H1 (cell line): ENCODE data around the gene GCK. TPM values are rescaled to one million over a fixed set of nuclear protein-coding genes. Genes with fewer than 3 reads are reported as not detected.

Experiments used
- CTCF ChIA-PET: fragments of 300-600 bp; sonication (Branson Sonifier 250); formaldehyde crosslinking; loops from one replicate; lab custom pipeline; 2021; ENCODE audit not compliant: partially characterized antibody; lab: Charles Lee
- POLR2A ChIA-PET: fragments of 300-600 bp; sonication (Branson Sonifier 250); formaldehyde crosslinking; loops from one replicate; lab custom pipeline; 2021; ENCODE audit warnings: inconsistent platforms; ENCODE audit not compliant: partially characterized antibody; lab: Charles Lee
- DNase-seq, 2 experiments: peaks; one replicate each; pipeline versions ENCODE4 v3.0.0 to v3.0.0-alpha.2; 2010 to 2022; ENCODE audit warnings: low spot score in 2 of 2, low read depth in 1 of 2, mixed read lengths in 1 of 2
- FAIRE-seq: peaks from 2 replicates; lab custom pipeline; 2011; peaks lifted over from hg19 to GRCh38; lab: Jason Lieb, UNC
- H2AFZ ChIP-seq: 2 replicates; pipeline ENCODE4 v1.8.1; 2012; ENCODE audit warnings: low read length, inconsistent platforms
- H2AK5ac ChIP-seq: 2 replicates; pipeline ENCODE4 v1.6.1; 2013; ENCODE audit warnings: low read depth, low read length
- H2BK120ac ChIP-seq: replicated peaks from 2 replicates; pipeline ENCODE3; 2013; ENCODE audit warnings: low read depth, low read length, inconsistent platforms
- H2BK12ac ChIP-seq: 2 replicates; pipeline ENCODE4 v1.6.1; 2013; ENCODE audit warnings: low read depth, low read length
- H2BK15ac ChIP-seq: 2 replicates; pipeline ENCODE4 v1.6.1; 2013; ENCODE audit warnings: low read length
- H2BK20ac ChIP-seq: 2 replicates; pipeline ENCODE4 v1.6.1; 2013; ENCODE audit warnings: low read length
- H2BK5ac ChIP-seq: 2 replicates; pipeline ENCODE4 v1.6.1; 2013; ENCODE audit warnings: low read depth, low read length
- H3K14ac ChIP-seq: 2 replicates; pipeline ENCODE4 v1.6.1; 2013; ENCODE audit warnings: inconsistent platforms; ENCODE audit not compliant: insufficient read length
- H3K18ac ChIP-seq: 2 replicates; pipeline ENCODE4 v1.6.1; 2013; ENCODE audit warnings: low read length; ENCODE audit errors: extremely low read depth
- H3K23ac ChIP-seq: 2 replicates; pipeline ENCODE4 v1.6.1; 2013; ENCODE audit warnings: inconsistent platforms; ENCODE audit not compliant: insufficient read length
- H3K23me2 ChIP-seq: 2 replicates; pipeline ENCODE4 v1.6.1; 2013; ENCODE audit warnings: low read depth, low read length
- H3K27ac ChIP-seq: 2 replicates; pipeline ENCODE4 v1.6.1; 2011; ENCODE audit warnings: low read depth, low read length, inconsistent platforms
- H3K27me3 ChIP-seq, 4 experiments: replicated peaks in 1 of 4; 1 replicate in 1 of 4; 2 replicates in 3 of 4; pipeline versions ENCODE4 v1.6.1 to v1.8.1; 2011 to 2013; ENCODE audit warnings: low read length in 3 of 4, mild to moderate bottlenecking in 3 of 4, inconsistent platforms in 2 of 4, mixed read lengths in 2 of 4, moderate library complexity in 1 of 4; ENCODE audit not compliant: control insufficient read depth in 3 of 4, insufficient read depth in 3 of 4; ENCODE audit errors: extremely low read depth in 1 of 4
- H3K36me3 ChIP-seq, 4 experiments: 2 replicates each; pipeline versions ENCODE4 v1.6.1 to v1.8.1; 2011 to 2013; ENCODE audit warnings: mild to moderate bottlenecking in 4 of 4, low read length in 3 of 4, moderate library complexity in 2 of 4, control low read depth in 1 of 4, inconsistent platforms in 1 of 4; ENCODE audit not compliant: insufficient read depth in 4 of 4, control insufficient read depth in 2 of 4
- H3K4ac ChIP-seq: replicated peaks from 2 replicates; pipeline ENCODE3; 2013; ENCODE audit warnings: low read length, low read depth, mixed read lengths, inconsistent platforms; ENCODE audit not compliant: insufficient read length
- H3K4me1 ChIP-seq, 4 experiments: replicated peaks in 1 of 4; 1 replicate in 1 of 4; 2 replicates in 3 of 4; pipeline versions ENCODE4 v1.6.1 to v1.8.1; 2011 to 2013; ENCODE audit warnings: low read length in 3 of 4, inconsistent platforms in 2 of 4, mixed read lengths in 1 of 4; ENCODE audit not compliant: insufficient read depth in 4 of 4, control insufficient read depth in 3 of 4
- H3K4me2 ChIP-seq, 2 experiments: 2 replicates each; pipeline versions ENCODE4 v1.6.1 to v1.8.1; 2011 to 2013; ENCODE audit warnings: low read depth in 2 of 2, low read length in 2 of 2, control low read depth in 1 of 2, inconsistent platforms in 1 of 2, mild to moderate bottlenecking in 1 of 2; ENCODE audit not compliant: insufficient read depth in 1 of 2
- H3K4me3 ChIP-seq, 4 experiments: fragments of 200-600, 300-600 bp in 1 of 4; sonication (generic), shearing (Covaris generic), sonication (Bioruptor Twin) in 1 of 4; 2 replicates each; pipeline versions ENCODE4 v1.5.1 to v1.8.1; 2011 to 2016; ENCODE audit warnings: low read length in 4 of 4, low read depth in 3 of 4, control low read depth in 2 of 4, inconsistent platforms in 2 of 4, mild to moderate bottlenecking in 2 of 4, mixed read lengths in 1 of 4, moderate library complexity in 1 of 4; ENCODE audit not compliant: insufficient read depth in 2 of 4; ENCODE audit errors: extremely low read depth in 1 of 4
- H3K56ac ChIP-seq: replicated peaks from 2 replicates; pipeline ENCODE3; 2013; ENCODE audit warnings: low read depth, mild to moderate bottlenecking, mixed read lengths, low read length, inconsistent platforms; ENCODE audit not compliant: insufficient read length
- H3K79me1 ChIP-seq: 2 replicates; pipeline ENCODE4 v1.6.1; 2013; ENCODE audit warnings: low read depth, low read length, control low read depth
- H3K79me2 ChIP-seq, 2 experiments: 2 replicates each; pipeline versions ENCODE4 v1.6.1 to v1.8.1; 2012 to 2013; ENCODE audit warnings: low read length in 2 of 2, mild to moderate bottlenecking in 2 of 2, inconsistent platforms in 1 of 2; ENCODE audit not compliant: insufficient read depth in 2 of 2, control insufficient read depth in 1 of 2
- H3K9ac ChIP-seq, 4 experiments: replicated peaks in 1 of 4; 1 replicate in 1 of 4; 2 replicates in 3 of 4; pipeline versions ENCODE4 v1.6.1 to v1.8.1; 2011 to 2013; ENCODE audit warnings: low read depth in 3 of 4, low read length in 3 of 4, control low read depth in 2 of 4, mild to moderate bottlenecking in 2 of 4, moderate library complexity in 2 of 4, inconsistent platforms in 1 of 4; ENCODE audit errors: extremely low read depth in 1 of 4
- H3K9me3 ChIP-seq, 2 experiments: 2 replicates each; pipeline versions ENCODE4 v1.6.1 to v1.8.1; 2012 to 2013; ENCODE audit warnings: mild to moderate bottlenecking in 2 of 2, moderate library complexity in 2 of 2, control low read depth in 1 of 2, inconsistent platforms in 1 of 2, low read depth in 1 of 2, low read length in 1 of 2, mixed read lengths in 1 of 2; ENCODE audit not compliant: insufficient read depth in 2 of 2
- H4K20me1 ChIP-seq, 2 experiments: replicated peaks in 1 of 2; 2 replicates each; pipeline versions ENCODE3 to v1.8.1; 2011 to 2013; ENCODE audit warnings: inconsistent platforms in 2 of 2, low read length in 2 of 2, mild to moderate bottlenecking in 1 of 2; ENCODE audit not compliant: insufficient read depth in 2 of 2, control insufficient read depth in 1 of 2
- H4K5ac ChIP-seq: 2 replicates; pipeline ENCODE4 v1.6.1; 2013; ENCODE audit warnings: low read length, low read depth, mixed read lengths, inconsistent platforms; ENCODE audit not compliant: insufficient read length
- H4K8ac ChIP-seq: 2 replicates; pipeline ENCODE4 v1.8.0; 2013; ENCODE audit warnings: mild to moderate bottlenecking, moderate library complexity, low read length, inconsistent platforms; ENCODE audit not compliant: insufficient read depth; ENCODE audit errors: extremely low read depth
- H4K91ac ChIP-seq: replicated peaks from 2 replicates; pipeline ENCODE3; 2013; ENCODE audit warnings: low read length, mixed read lengths, inconsistent platforms; ENCODE audit not compliant: insufficient read length
- CTCF ChIP-seq, 3 experiments: IDR thresholded peaks; 1 replicate in 2 of 3; 2 replicates in 1 of 3; pipeline versions ENCODE4 v1.5.1 to v1.6.1; 2011; ENCODE audit warnings: low read length in 3 of 3, mild to moderate bottlenecking in 3 of 3, inconsistent platforms in 2 of 3, low read depth in 1 of 3, moderate library complexity in 1 of 3; ENCODE audit not compliant: insufficient read depth in 1 of 3; ENCODE audit errors: control extremely low read depth in 1 of 3
- HDAC2 ChIP-seq, 2 experiments: fragments of 300-600 bp in 1 of 2; sonication (generic) in 1 of 2; IDR thresholded peaks; 2 replicates each; pipeline ENCODE4 v1.6.1; 2011 to 2012; ENCODE audit warnings: low read depth in 2 of 2, low read length in 2 of 2, mild to moderate bottlenecking in 2 of 2, moderate library complexity in 2 of 2, borderline replicate concordance in 1 of 2, inconsistent platforms in 1 of 2
- JUN ChIP-seq: IDR thresholded peaks from 2 replicates; pipeline ENCODE4 v1.6.1; 2011; ENCODE audit warnings: low read depth, mild to moderate bottlenecking, improper control_type of control experiment, low read length
- MAFK ChIP-seq: IDR thresholded peaks from 2 replicates; pipeline ENCODE4 v1.6.1; 2012; ENCODE audit warnings: low read depth, mild to moderate bottlenecking, improper control_type of control experiment, low read length
- PHF8 ChIP-seq: fragments of 200-600 bp; sonication (generic); conservative IDR thresholded peaks from 2 replicates; pipeline ENCODE4 v1.7.1; 2012; ENCODE audit warnings: low read depth, mild to moderate bottlenecking, inconsistent platforms, low read length, moderate library complexity
- RNF2 ChIP-seq: fragments of 200-900, 300-1000 bp; sonication (generic); IDR thresholded peaks from 2 replicates; pipeline ENCODE4 v1.7.1; 2016; ENCODE audit warnings: borderline replicate concordance, low read depth, mild to moderate bottlenecking, antibody characterized with exemption, low read length; ENCODE audit not compliant: poor library complexity, severe bottlenecking; ENCODE audit errors: missing control alignments
- WGBS, 2 experiments: shearing (Covaris generic) in 1 of 2; methylation state at CpG; one replicate each; pipeline versions ENCODE4 v1.1.6 to v1.1.7; 2013 to 2015; ENCODE audit warnings: low lambda C conversion rate in 2 of 2, mixed read lengths in 2 of 2, inconsistent platforms in 1 of 2, low coverage in 1 of 2, missing lambda C conversion rate in 1 of 2; ENCODE audit not compliant: insufficient replicate concordance in 2 of 2, insufficient coverage in 1 of 2, insufficient read length in 1 of 2; ENCODE audit errors: extremely low coverage in 1 of 2, missing lambda C conversion rate in 1 of 2; 5-methylcytosine and 5-hydroxymethylcytosine counted together
- polyA plus RNA-seq, 7 experiments: library from polyadenylated mRNA; depleted of rRNA in 3 of 7; stranded (reverse) in 5 of 7; unstranded in 2 of 7; fragments of >200 nt in 5 of 7; fragments of 200-250 nt in 2 of 7; gene quantifications; 1 replicate in 5 of 7; 2 replicates in 1 of 7; 4 replicates in 1 of 7; pipeline versions ENCODE4 v1.2.1 to v1.2.3, GENCODE V29; 2011 to 2013; ENCODE audit warnings: missing spikeins in 2 of 7, mixed read lengths in 2 of 7
- total RNA-seq: library from RNA; stranded (reverse); fragmentation: NEBNext Ultra II Directional; extraction: Animal tissue kit (Norgen Biotek cat#: 25700); gene quantifications from 2 replicates; pipeline ENCODE4 v1.2.1, GENCODE V29; 2021

Gene GCK
- total and polyA plus RNA-seq, 2 of the 8 experiments (the other 6 are each of a cell fraction or from before 2014, with no cell fraction given): 2.4 to 4.9 TPM

- no peak overlapping the region for H2AK5ac ChIP-seq
- ChIA-PET POLR2A (interaction anchor here (0.9 to 2.8 kb wide), 3 partner anchors 11 to 33 kb away, joined by 3 to 8 read pairs (median 4); no protein-coding TSS in a partner anchor), CTCF (interaction anchor here (0.6 to 2.7 kb wide), 6 partner anchors 9 to 96 kb away, joined by 3 to 13 read pairs (median 3); no protein-coding TSS in a partner anchor)
- no peak overlapping the region for H2BK120ac ChIP-seq
- H2BK12ac ChIP-seq: no peak overlapping the region
- H3K9ac ChIP-seq: no peak overlapping the region
- H3K23me2 ChIP-seq: peaks cover 15% of the 10 kb centered on the region
- no peaks in the 10 kb centered on the region; a peak in 1 of 4 replicates for H3K79me2 ChIP-seq
- no peak overlapping the region for H3K23ac ChIP-seq
- H2BK5ac ChIP-seq: no peak overlapping the region
- H2AFZ ChIP-seq: 0 out of 2 replicates have a peak overlapping the region, but pooled peaks have one; percentile 6
- FAIRE-seq: no peak
- peaks cover 0 to 12% (median 9%) of the 10 kb centered on the region in 4 experiments; a peak in 6 of 7 replicates for H3K4me1 ChIP-seq
- H3K27me3 ChIP-seq: peaks cover 0 to 27% (median 14%) of the 10 kb centered on the region in 4 experiments; a peak in 6 of 7 replicates
- no peak for DNase-seq
- H2BK15ac ChIP-seq: no peak overlapping the region
- no peak overlapping the region for H3K4me2 ChIP-seq
- no peak overlapping the region for H3K27ac ChIP-seq
- no peak overlapping the region for H2BK20ac ChIP-seq
- H3K9me3 ChIP-seq: no peaks in the 10 kb centered on the region
- 92% methylated on average over 10 of the region's 10 CpGs; no CpG with 5 or more reads in 1 of the 2 experiments for WGBS, 2 experiments
- no peak overlapping the region for H4K8ac ChIP-seq
- peaks cover 2 to 3% of the 10 kb centered on the region in 2 experiments for H4K20me1 ChIP-seq
- 0 out of 2 replicates have a peak, but pooled peaks cover 4% of the 10 kb centered on the region for H3K79me1 ChIP-seq
- no peak overlapping the region for H3K56ac ChIP-seq
- no peak overlapping the region for H3K4me3 ChIP-seq
- H3K18ac ChIP-seq: no peak overlapping the region
- no peak overlapping the region for H3K14ac ChIP-seq
- no peak overlapping the region for H4K91ac ChIP-seq
- no peak overlapping the region for H4K5ac ChIP-seq
- H3K36me3 ChIP-seq: no peaks in the 10 kb centered on the region
- H3K4ac ChIP-seq: no peak overlapping the region
- TF ChIP-seq MAFK (no peak), PHF8 (no peak), JUN (no peak), CTCF (IDR thresholded peaks at IDR 0.05; ENCODE audit: control extremely low read depth in 1 of 3, insufficient read depth in 1 of 3, low read depth in 1 of 3, low read length in 3 of 3) (no peak), HDAC2 (IDR thresholded peaks at IDR 0.05; ENCODE audit: borderline replicate concordance in 1 of 2, low read depth in 2 of 2, low read length in 2 of 2) (no peak), RNF2 (no peak)
These were observed 88.6 kb downstream of the GCK start for GRCh38 chr7:44100458-44101302.
